HG03378 (cell line): ENCODE measurements around the gene HSBP1.

Source experiments
- ATAC-seq: cut with Tn5 transposase; IDR thresholded peaks from one replicate; pipeline ENCODE4 v1.9.1; 2021; ENCODE audit warnings: mild to moderate bottlenecking, moderate library complexity; ENCODE audit not compliant: unreplicated experiment

HSBP1 gene

DNA sequence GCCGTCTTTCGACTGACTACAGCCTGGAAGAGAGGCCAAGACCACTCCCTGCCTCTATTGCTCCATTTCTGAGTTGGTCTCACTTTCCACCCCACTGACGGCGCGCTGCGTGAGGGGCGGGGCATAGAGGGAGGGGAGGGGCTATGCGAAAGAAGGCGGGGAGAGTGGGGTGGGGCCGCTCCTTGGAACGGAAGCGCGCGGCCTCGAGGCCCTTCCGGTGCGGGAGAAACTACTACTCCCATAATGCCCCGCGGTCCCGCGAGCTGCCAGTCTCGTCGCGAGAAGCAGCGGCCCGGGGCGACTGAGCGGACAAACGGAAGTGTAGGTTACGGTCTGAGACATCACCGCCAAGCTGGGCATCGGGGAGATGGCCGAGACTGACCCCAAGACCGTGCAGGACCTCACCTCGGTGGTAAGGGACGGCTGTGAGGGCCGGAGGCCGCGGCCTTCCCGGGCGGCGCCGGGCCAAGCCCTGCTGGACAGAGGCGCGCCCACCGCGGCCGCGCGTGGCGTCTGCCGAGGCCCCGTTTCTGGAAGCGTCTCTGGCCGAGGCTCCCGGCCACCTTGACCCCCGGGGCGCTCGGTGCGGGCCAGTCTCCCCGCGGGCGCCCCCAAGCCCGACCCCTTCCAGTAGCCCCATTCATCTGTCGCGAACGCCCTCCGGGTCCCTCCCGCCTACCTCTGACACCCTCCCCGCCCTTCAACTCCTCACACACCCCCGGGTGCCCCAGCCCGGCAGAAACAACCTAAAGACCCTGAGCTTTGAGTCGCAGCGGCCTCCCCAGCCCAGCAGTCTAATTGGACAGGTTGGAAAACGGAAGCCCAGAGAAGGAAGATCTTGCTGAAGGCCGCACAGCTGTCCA lies at the start of gene HSBP1:
Gene HSBP1 (plus strand): TSS at position 269 of the 863 bp plus-strand sequence. CDS start 99 bp downstream, at position 368.
- peak; percentile 87 for ATAC-seq

DNA sequence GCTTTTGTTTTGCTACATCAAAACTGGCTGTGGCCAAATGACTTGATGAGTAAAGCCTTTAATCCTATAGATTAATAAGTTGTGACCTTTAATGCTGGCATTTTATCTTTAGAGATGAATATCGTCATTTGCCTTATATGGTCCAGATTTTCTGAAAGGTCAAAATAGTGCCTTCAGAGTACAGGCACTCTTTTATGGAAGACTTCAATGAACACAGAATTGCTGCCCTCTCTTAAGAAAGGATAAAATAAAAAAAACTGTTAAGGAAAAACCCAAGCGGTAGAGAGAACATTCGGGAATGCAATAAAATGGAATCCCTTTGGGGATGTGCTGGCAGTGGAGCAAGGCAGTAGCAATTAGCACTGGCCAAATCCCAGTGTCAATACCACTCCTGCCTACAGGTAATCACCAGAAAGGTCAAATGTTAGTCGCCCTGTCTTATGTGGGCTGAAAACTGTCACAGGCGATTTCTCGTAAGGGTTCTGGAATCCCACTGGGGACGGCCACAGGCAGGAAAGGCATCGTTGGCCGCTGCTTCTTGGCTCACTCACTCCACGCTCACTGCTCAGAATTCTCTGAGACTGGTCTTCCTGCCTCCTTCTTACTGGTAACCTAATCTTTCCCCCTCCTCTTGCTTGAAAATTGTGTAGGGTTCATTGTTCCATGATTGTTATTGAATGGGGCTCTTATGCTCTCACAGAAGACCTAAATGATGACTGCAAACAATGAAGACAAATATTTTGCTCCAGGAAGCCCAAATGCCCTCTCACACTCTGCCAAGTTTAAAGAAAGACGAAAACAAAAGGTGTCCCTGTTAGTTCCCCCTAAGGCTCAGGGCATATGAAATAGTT lies 45.4 kb upstream of the HSBP1 start:
- ATAC-seq = no peak

DNA sequence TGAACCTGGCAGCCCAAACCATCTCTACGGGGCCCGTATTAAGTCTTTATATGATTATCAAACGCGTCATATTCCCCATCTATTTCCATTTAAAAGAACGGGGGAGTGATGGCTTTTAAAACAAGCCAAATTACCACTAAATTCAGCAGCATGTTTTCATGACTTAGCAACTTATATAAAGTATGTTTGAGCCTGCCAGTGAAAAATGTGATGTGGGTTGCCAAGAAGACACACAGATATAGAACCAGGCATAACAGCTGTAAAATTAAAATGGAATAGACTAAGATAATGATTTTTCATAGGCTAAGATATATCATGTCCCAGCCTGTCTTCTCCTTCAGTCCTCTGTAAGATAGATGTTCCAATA lies 44.8 kb upstream of the HSBP1 start:
- ATAC-seq = no peak

DNA sequence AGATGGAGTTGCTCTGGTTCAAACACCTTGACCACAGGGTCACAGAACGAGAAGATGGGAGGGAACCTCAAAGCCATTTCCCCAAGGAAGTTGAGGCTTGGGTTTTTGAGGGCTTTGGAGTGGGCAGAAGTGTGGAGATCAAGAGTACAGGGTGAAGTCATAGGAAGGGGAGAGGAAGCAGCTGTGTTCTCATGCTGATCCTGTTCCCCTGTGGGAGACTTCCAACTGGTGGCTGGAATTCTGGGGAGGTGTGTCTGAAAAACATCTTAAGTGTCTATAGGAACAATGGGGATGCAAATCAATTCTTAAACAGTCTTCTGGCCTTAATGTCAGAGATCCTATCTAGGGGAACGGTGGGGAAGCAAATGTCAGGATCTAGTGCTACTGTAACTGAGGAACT lies 38.8 kb upstream of the HSBP1 start:
- no peak for ATAC-seq

DNA sequence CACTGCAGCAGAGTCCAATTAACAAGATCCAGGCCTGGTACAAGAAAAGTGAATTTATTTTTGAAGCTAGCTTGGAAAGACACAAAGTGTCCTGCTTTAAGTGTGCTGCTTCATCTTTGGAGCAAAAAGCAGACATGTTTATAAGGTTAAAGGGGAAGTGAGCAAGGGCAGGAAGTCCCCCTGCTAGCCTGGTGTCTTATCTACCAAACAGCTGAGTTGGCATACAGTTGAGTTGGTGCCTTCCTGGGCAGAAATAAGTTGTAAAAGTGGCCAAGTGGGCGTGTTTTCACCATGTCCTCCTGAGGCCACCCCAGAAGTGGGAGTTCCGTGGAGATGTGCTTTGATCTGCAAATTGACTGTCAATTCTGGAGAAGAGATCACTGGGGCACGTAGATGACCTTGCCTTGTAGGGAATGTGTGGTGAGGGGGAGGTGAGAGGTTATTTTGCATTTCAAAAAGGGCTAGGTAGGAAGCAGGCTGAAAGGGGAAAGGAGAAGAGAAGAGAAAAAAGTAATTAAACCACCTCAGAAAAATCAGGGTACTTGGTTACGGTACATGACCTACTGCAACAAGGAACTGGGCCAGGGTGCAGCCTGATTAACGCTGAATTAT lies 38.3 kb upstream of the HSBP1 start:
- no peak for ATAC-seq

DNA sequence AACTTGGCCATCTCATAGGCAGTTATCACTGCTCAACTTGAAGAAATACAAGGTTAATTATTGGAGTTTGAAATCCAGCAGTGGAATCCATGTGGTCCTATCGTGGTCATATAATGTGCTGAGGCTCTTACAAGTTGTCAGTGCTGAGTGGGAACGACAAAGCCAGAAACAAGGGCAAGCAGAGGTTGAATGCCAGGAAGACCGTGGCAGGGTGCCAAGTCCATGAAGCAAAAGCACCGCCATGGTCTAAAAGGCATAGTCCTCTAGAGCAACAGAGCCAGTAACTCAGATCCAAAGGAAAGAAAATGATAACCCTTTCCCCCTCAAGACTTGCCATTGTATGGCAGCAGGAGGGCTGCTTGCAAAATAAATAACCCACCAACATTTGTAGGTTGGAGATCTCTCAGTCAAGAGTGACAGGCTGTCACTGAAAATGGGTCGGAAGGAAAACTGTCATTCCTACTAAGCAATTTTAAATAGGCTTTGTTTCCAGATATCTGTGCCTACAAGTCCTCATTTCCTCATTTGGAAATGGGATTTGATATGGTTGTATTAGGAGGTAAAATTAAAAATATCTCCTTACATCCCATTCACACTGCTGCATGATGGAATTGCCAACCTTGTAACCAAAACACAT lies 36.4 kb upstream of the HSBP1 start:
- no peak for ATAC-seq

DNA sequence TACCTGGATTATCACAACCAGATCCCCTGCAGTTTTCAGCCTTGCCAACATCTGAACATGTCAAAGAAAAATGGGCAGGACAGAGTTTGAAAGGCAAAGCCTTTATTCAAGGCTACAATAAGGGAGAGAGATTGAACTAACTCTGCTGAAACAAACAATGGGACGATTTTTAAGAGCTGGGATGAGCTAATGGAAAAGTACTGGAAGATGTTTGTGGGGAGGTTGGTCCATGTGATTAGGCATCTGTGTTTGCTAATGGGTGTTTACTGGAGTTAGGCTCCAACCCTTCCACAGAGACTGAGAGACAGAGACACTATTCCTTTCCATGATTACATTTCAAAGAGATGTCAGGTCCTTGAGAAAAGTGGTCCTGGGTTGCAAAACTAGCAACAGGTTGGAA lies 35.0 kb upstream of the HSBP1 start:
- ATAC-seq = no peak

DNA sequence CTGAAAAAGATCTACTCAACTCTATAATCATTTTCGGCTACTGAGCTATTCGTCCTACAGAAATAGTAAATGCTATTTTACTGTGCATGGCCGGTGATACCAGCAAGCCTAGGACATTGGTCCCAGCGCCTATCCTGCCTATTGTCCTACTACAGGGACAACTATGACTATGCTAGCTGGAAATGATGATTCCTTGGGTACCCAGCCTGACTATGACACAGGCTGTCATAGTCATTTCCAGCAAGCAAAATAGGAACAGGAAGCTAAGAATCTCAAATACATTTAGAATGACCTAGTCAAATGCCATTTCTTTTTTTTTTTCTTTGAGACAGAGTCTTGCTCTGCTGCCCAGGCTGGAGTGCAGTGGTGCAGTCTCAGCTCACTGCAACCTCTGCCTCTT lies 33.7 kb upstream of the HSBP1 start:
- no peak for ATAC-seq

DNA sequence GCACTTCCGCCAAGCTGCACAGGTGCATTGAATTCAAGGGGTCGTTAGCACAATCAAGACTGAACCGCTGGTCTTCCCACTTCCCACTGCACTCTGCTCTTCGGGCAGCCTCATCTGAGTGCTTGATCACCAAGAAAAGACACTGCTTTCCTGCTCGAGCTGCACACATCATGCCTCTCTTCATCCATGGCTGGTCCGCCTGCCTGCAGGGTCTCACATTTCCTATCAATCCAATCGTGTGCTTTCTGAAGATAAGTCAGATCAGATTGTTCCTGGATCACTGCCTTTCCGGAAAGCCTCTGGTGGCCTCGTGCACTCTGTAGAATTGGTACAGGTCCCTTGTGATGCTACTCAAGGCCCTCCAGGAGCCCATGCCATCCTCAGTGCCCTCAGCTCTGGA lies 30.8 kb upstream of the HSBP1 start:
- ATAC-seq = no peak

DNA sequence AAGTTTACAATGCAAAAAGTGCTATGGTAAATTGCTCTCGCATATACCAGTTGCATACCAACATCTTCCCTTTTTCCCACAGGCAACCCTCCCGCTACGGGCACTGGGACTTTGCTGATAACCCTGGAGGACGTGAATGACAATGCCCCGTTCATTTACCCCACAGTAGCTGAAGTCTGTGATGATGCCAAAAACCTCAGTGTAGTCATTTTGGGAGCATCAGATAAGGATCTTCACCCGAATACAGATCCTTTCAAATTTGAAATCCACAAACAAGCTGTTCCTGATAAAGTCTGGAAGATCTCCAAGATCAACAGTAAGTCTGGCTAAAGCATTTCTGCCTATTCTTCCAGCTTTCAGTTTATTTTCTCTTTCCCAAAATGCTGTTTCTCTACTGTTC lies 27.9 kb upstream of the HSBP1 start:
- ATAC-seq = no peak

DNA sequence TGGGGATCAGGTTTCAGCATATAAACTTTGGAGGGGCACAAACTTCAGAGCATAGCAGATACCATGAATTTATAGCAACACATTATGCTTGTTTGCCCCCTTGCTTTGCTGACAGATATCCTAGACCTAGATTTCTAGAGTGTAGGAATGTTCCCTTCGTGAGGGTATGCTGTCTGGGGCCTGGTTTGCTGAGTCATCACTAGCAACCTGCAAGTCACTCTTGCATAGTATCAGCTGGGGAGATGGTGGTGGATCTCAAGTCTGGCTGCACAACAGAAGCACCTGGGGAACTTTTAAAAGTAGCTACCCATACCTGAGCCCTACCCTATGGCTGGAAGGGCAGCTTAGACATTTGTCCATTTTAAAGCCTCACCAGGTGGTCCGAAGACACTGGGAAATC lies 22.3 kb upstream of the HSBP1 start:
- no peak for ATAC-seq

DNA sequence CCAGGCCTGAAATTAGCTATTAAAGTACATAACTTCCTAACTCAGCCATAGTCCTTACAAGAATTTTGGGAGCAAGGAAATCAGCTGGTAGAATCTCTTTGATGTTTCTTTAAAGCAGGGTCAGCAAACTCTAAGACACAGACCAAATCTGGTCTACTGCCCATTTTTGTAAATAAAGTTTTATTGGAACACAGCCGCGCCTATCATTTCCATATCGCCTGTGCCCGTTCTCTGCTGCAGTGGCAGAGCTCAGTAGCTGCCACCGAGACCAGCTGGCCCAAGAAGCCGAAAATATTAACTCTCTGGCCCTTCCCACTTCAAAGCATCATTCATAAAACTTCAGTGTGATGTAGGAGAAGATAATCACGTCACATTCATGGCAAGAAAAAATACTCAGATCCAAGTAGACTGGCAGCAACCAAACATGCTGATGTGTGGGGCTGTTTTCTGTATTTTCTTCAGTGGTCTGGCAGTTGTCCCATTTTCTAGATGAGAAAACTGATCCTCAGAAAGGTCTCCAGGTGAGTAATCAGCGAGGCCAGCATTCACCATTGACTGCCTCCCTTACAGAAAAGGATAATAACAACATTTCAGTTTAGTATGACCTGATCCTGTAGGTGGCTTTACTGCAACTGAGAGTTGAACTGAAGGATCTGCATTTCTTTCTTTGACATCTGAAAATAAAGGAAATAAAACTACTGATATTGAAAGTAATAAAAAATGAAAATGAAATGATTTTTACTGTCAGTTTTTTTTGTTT lies 18.0 kb upstream of the HSBP1 start:
- ATAC-seq = no peak

DNA sequence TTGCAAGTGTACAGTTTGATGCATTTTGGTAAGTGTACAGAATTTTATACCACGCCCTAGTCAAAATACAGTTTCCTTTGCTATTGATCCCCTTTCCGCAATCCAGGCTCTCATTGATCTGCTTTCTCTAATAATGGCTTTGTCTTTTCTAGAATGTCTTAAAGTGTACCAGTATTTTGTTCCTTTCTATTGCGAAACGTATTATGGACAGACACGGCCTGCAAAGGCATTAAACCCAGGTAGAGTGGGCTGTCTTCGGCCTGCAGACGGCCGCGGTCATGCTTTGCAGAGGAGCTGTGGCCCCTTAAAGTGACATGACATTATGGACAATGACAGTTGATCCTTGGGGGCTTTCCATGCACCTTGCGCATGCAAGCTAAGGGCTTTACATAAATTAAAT lies 15.9 kb upstream of the HSBP1 start:
- ATAC-seq = no peak

DNA sequence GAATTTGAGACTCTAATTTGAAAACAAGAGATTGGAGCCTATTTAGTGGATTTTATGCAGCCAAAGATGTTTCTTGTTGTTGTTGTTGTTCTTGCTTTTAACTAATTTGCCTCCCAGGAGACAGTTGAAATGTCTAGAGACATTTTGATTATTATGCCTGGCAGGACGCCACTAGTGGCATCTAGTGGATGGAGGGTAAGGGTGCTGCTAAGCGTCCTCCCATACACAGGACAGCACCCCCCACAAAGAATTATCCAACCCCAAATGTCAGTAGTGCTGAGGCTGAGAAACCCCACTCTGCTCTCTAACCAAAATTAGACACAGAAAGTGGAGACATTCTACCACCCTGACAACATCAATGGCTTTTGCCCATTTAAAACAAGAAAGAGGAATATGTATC lies 15.4 kb upstream of the HSBP1 start:
- ATAC-seq = no peak

DNA sequence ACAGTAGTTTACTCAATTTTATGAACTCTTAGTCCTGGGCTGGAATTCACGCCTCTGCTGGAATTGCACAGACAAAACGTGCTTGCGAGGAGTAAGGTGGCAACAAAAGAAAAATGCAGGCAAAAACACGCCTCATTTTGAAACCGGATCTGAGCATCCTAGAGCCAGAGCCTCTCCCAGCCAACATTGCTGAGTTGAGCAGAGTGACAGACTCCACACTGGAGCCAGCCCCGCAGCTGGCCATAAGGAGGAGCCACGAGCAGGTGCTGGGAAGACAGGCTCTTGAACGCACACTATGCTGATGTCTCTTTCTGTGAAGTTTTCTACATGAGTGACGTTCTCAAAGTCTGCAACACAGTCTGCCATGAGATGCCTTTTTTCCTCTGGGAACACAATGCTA lies 14.6 kb upstream of the HSBP1 start:
- no peak for ATAC-seq

DNA sequence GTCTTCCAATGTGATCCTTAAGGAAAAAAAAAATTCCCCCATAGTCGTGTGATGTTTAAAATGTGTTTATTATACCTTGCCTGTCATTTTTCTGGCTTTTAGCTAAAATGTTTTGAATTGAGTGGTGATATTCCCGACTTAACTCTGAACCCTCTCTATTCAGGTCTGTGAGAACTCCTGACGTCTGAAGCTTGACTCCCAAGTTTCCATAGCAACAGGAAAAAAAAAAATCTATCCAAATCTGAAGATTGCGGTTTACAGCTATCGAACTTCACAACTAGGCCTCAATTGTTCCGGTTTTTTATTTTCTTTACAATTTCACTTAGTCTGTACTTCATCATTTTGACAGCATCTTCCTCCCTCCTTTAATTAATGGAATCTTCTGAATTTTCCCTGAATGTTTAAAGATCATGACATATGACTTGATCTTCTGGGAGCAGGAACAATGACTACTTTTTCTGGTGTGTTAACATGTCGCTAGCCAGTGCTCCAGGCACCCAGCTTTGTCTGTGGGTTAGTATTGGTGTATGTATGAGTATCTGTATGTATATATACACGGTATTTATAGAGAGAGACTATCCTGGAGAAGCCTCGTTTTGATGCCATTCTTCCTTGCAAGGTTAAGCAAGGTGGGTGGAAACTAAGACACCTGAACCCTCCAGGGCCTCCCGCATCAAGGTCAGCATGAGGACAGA lies 12.8 kb upstream of the HSBP1 start:
- ATAC-seq = no peak

DNA sequence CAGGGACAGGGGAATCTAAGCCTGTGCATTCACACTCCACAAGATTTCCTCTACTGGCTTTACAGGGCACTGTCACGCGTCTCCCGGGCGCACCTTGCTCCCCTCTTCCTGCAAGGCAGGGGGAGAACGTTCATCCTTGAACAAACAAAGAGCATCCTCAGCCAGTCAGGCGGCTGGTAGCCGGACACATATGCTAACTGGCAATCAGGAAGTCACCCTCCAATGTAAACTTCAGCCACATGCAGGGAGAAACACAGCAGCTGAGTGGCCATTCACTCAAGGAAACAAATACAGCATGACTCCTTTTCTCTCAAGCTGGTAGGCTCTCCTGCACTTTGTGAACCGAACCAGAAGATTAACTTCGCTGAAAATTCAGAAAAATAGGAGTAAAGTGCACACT lies 10.8 kb upstream of the HSBP1 start:
- ATAC-seq = no peak

DNA sequence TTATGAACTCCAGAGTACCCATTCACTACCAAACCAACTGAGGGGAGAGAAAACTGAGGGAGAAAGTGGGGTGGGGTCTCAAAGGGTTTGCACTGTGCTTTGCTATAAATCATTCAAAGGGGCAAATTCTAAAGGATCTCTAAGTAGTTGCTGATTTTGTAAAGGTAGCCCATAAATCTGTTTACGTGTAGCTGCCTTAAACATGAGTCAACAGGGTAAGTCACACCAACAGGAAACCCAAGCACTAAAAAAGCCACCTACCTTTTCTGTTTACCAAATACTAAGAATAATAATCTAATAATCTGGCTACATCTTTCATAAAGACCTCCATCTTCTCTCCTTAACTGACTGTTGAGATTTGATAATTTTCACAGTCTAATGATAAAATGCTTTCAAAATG lies 8.4 kb upstream of the HSBP1 start:
- no peak for ATAC-seq

DNA sequence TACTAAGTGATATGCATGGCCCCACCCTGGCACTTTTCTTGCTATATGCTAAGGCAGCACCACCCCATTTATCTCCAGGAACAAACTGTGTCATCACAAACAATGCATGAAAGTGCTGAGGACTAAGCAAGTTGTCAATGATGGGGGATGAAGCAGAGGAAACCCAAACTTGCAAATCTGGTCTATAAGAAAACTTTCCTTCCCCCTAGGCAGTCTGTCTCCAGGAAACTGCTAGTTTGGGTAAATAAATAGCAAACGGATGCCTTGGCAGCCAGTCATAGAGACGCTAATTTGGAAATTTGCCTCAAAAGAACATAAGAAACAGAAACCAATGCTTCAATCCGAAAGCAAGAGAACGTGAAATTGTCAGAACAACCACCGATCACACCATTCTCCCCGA lies 5.6 kb upstream of the HSBP1 start:
- no peak for ATAC-seq
